NCI-H2107 (cell line): ENCODE measurements around the gene MISP.

ENCODE experiments used
- DNase-seq: peaks from one replicate; lab custom pipeline; 2025; lab: John Stamatoyannopoulos, UW

Gene MISP

DNA sequence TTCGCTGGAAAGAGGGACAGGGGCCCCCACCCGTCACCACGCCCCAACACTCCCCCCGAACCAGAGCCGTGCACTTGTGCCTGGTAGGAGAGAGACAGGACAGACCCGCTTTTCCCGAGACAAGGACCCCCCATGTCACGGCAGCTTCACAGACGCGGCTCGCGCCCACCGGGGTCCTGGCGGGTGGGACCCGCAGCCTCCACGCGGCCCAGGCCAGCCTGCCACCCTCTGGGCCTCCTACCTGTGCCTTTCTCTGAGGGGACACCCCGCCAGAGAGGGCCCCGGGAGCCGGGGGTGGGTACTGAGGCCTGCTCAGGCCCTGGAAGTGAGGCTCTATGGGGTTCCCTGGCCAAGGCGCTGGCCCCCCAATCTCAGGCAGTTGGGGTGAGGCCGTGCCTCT lies 4.0 kb upstream of the MISP start:
- DNase-seq: no peak

DNA sequence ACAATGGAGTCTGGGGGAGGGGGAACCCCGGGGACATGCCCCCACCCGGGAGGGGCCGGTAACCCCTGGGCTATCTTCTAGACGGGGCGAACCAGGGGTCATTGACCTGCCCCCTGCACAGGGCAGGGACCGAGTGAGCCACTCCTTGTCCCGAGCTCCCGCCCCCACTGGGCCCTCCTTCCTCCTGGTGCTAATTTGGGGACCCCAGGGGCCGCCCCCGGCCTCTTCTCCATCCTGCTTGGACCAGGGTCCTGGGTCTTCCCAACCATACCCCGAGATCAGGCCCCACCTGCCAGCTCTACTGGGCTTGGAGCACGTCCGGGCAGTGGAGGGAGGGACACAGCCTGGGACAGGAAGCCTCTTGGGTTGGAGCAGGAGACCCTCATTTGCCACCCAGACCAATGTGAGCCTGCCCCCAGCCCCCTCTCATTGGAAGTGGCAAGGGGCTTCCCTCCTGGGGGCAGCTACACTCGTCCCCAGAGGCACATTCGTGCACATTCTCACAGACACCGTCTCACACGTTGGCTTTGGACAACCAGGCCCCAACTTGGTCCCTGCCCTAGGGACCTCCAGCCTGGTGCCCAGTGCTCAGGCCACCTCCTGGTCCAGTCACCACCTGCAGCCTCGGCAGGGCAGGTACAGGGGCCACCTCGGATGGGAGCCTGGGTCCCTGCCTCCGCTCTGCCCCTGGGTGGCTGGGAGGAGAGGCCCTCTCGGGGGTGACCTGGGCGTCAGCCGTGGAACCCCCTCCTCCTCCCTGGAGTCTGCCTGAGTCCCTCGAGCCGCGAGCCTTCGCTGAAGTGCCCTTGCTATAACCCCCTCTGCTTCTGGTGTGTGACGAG lies 3.3 kb upstream of the MISP start:
- no peak for DNase-seq

DNA sequence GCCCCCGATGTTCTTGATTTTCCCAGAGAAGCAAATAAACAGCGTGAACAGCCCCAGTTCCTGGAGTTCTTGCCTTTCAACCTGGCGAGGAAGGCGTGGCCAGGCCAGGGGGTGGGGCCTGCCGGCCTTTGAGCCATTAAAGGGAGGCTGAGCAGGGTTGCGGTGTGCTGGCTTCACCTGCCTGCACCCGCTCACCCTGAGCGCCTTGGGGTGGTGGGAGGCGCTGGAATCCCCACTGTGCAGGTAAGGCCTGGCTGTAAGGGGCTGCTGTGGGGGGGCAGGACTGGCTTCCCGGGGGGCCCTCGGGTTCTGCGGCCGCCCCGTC lies 2.7 kb upstream of the MISP start:
- no peak for DNase-seq

DNA sequence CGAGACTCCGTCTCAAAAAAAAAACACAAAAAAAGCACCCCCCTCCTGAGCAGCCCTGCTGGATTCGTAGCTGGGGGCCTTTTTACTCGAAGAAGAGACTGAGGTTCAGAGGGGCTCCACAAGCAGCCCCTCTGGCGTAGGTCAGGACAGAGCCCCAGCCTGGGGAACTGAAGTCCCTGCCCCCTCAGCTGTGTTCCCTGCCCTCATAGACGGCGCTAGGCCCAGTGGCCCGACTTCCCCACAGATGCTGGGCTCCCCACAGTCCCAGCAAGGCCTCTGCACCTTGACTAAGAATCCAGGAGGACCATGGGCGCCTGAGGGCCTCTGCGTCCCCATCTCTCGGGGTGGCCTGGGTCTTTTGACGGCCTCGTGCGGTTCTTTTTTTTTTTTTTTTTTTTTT lies 1.1 kb upstream of the MISP start:
- DNase-seq: no peak

DNA sequence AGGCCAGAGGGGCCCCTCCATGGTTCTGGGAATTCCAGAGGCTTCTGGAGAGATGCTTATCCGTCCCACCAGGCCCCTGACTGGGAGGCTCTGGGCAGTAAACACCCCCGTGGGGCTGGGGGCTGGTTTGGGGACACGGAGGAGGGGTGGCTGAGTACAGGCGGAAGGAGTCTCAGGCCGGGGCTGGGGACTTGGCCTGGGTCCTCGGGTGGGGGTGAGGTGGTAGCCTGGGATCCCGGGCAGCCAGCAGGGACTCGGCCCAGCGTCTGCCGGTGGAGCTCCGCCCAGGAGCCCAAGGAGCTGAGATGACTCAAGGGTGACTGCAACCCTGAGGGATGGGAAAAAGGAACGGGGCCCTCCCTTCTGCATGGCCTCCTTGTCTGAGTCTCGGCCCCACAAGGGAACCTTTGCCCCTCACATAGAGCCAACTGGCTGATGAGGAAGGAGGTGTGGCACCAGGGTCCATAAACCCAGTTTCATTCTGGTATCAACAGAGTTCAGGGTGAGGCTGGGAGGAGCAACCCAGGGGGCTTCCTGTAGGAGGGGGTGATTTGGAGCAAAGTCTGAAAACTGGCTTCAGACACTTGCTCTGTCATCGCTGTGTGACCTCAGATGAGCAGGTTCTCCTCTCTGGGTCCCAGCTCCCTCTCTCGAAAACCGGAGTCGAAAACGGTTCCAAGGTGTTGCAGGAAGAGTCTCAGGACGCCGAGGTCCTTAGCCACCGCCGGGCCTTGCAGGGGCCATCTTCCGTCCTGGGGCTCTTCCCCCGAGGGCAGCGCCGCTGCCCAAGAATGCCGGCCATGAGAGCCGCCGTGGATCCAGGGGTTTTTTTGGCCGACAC lies 809 bp downstream of the MISP start:
- DNase-seq: no peak

DNA sequence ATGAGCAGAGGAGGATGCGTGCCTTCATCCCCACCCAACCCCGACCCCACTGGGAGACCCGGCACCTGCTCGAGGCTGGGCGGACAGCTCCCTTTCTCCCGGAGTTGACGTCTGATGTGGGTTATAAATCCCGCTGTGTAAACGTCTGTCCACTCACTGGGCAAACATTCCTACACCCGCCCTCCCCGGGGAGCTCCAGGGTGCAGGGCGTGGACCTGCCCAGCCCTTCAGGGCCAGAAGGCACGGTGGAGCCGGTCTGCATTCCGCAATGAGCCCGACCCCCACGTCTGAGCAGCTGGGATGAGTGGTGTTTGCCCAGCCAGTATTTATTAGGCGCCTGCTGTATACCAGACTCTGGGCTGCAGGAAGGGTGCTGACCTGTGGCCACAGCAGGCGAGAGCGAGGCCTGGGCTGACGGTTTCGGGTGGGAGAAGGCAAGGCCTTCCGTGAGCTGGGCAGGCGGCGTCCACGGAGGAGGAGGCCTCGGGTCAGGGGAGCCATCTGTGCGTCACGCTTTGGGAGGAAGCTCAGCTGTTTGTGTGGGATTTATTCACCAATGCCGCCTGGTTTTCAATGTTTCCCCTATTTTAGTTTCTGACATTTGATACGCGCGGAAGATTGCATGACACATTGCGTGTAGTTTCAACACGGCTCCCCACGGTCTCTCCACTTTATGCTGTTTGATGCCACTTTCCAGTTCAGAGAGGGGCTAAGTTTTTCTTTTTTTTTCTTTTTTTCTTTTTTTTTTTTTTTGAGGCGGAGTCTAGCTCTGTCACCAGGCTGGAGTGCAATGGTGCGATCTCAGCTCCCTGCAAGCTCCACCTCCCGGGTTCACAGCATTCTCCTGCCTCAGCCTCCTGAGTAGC lies 2.0 kb downstream of the MISP start:
- DNase-seq: no peak

DNA sequence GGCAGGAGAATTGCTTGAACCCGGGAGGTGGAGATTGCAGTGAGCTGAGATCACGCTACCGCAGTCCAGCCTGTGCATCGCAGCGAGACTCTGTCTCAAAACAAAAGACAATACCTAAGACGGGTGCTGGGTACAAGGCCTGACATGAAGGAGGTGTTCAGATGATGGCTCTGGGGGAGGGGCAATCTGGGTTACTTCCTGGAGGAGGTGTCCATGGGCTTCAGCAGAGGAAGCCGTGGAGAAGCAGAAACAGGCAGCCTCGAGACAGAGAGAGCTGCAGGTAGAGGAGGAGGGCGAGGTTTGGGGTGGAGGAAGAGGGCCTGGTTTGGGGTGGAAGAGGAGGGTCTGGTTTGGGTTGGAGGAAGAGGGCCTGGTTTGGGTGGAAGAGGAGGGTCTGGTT lies 3.6 kb downstream of the MISP start:
- no peak for DNase-seq

DNA sequence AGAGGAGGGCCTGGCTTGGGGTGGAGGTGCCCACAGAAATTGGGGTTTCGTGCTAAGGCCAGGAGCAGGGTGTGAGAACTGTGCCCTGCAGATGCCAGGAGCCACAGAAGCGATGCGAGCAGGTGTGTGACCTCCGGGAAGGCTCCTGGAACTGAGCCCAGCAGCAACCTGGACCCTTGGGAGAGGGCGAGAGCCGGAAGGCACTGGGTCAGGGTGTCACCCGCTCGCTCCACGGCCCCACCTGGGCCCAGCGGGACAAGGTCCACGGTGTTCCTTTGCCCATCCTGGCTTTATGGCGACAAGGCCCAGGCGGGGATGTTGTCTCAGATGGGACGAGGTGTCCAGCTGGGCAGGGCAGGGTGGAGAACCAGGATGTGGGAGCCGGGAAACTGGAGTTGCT lies 4.2 kb downstream of the MISP start:
- no peak for DNase-seq

DNA sequence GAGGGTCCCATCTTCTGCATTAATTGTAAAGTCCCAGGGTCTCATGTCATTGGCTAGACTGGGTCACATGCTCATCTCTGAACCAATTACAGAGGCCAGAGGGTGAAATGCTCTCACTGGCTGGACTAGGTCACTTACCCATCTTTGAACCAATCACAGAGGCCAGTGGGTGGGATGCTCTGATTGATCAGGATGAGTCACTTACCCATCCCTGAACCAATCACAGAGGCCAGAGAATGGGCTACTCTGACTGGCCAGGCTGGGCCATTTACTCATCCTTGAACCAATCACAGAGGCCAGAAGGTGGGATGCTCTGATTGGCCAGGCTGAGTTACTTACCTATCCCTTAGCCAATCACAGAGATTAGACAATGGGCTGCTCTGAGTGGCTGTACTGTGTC lies 5.3 kb downstream of the MISP start:
- no peak for DNase-seq

DNA sequence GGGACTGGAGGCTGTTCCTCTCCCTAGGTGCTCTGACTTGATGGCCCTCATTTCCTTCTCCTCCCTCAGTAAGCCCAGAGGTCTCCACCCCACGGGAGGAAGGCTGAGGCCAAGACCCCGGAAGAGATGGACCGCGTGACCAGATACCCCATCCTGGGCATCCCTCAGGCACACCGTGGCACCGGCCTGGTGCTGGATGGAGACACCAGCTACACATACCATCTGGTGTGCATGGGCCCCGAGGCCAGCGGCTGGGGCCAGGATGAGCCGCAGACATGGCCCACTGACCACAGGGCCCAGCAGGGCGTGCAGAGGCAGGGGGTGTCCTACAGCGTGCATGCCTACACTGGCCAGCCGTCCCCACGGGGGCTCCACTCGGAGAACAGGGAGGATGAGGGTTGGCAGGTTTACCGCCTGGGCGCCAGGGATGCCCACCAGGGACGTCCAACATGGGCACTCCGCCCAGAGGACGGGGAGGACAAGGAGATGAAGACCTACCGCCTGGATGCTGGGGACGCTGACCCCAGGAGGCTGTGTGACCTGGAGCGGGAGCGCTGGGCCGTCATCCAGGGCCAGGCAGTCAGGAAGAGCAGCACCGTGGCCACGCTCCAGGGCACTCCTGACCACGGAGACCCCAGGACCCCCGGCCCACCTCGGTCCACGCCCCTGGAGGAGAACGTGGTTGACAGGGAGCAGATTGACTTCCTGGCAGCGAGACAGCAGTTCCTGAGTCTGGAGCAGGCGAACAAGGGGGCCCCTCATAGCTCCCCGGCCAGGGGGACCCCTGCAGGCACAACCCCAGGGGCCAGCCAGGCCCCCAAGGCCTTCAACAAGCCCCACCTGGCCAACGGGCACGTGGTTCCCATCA lies 6.1 kb downstream of the MISP start:
- DNase-seq: no peak

DNA sequence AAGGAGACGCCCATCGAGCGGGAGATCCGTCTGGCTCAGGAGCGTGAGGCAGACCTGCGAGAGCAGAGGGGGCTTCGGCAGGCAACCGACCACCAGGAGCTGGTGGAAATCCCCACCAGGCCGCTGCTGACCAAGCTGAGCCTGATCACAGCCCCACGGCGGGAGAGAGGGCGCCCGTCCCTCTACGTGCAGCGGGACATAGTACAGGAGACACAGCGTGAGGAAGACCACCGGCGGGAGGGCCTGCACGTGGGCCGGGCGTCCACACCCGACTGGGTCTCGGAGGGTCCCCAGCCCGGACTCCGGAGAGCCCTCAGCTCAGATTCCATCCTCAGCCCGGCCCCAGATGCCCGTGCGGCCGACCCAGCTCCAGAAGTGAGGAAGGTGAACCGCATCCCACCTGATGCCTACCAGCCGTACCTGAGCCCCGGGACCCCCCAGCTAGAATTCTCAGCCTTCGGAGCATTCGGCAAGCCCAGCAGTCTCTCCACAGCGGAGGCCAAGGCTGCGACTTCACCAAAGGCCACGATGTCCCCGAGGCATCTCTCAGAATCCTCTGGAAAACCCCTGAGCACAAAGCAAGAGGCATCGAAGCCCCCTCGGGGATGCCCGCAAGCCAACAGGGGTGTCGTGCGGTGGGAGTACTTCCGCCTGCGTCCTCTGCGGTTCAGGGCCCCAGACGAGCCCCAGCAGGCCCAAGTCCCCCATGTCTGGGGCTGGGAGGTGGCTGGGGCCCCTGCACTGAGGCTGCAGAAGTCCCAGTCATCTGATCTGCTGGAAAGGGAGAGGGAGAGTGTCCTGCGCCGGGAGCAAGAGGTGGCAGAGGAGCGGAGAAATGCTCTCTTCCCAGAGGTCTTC lies 7.1 kb downstream of the MISP start:
- DNase-seq: no peak

DNA sequence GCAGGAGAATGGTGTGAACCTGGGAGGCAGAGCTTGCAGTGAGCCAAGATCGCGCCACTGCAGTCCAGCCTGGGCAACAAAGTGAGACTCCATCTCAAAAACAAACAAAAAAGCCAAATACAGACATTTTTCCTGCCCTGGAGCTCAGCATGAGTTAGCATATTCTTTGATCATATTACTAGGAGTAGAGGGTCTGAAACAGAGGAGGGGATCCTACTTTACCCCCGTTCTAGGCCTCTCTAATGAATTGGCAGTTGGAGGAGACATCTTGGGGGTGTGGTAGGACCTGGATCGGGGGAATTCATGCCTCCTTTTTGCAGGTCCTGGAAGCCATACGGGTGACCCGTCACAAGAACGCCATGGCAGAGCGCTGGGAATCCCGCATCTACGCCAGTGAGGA lies 12.3 kb downstream of the MISP start:
- DNase-seq: no peak

DNA sequence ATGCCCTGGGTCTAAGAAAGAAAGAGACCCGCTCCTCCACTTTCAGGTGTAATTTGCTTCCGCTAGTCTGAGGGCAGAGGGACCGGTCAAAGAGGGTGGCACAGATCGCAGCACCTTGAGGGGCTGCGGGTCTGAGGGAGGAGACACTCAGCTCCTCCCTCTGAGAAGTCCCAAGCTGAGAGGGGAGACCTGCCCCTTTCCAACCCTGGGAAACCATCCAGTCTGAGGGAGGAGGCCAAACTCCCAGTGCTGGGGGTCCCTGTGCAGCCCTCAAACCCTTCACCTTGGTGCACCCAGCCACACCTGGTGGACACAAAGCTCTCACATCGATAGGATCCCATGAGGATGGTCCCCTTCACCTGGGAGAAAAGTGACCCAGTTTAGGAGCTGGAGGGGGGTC lies 13.0 kb downstream of the MISP start:
- no peak for DNase-seq

DNA sequence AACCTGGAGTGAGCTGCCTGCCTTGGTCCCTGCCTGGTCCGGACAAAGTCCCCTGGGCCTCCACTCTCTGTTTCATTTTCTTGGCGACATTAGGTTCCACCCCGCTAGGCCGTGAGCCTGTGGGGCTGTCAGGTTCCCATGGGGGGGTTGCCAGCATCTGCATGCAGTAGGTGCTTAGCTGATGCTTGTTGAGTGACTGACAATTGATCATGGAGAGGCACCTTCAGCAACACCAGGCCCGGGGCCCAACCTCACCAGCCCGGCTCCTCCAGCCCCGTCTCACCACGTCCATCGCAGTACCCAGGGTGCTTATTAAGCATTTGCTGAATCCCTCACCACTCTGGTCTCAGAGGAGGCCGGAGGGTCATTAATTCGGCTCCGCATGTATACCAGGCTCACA lies 13.4 kb downstream of the MISP start:
- DNase-seq: no peak

DNA sequence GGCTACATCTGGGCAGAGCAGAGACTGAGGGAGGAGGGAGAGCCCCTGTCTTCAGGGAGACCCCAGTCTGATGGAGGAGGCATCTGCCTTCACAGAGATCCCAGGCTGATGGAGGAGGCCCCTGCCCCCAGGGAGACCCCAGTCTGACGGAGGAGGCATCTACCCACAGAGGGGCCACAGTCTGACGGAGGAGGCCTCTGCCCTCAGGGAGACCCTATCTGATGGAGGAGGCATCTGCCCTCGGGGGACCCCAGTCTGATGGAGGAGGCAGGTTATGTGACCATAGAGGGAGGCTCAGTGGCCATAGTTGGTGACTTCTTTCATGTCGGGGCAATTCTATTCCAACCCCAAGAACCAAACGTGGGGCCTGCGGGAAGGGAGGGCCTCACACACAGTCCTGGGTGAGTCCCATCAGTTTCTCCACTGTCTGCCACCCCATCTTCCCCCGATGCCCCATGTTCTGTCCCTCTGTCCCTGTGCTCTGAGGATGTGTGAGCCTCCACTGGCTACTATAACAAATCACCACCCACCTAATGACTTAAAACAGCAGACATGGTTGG lies 14.3 kb downstream of the MISP start:
- no peak for DNase-seq

DNA sequence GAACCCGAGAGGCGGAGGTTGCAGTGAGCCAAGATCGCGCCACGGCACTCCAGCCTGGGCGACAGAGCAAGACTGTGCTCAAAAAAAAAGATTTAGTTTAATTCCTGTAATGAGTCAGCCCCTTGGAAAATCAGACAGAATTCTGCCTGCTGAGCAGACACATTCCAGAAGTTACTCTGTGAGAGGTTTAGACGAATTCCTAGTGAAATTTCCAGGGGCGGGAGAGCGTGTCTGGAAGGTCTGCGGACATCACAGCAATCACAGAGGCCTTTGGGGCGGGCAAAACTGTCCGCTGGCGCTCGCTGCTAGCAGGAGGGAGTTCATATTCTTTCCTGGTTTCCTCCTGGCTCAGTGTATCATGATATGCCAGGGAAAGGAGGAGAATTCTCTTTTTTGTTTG lies 17.5 kb downstream of the MISP start:
- DNase-seq: no peak

DNA sequence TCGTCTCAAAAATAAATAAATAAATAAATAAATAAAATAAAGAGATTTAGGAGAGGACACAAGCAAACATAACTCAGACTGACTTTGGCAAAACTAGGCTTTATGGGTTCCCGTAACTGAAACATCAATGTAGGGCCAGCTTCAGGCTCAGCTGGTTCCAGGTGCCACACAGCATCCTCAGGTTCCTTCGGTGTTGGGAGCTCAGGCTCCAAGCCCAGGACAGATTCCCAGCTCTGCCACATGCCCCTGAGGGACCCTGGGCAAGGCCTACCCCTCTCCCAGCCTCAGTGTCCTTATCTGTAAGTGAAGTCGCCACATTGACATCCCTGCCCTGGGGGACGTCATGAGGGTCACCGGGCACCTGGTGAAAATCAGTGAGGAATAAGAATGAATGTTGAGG lies 18.7 kb downstream of the MISP start:
- DNase-seq: no peak

DNA sequence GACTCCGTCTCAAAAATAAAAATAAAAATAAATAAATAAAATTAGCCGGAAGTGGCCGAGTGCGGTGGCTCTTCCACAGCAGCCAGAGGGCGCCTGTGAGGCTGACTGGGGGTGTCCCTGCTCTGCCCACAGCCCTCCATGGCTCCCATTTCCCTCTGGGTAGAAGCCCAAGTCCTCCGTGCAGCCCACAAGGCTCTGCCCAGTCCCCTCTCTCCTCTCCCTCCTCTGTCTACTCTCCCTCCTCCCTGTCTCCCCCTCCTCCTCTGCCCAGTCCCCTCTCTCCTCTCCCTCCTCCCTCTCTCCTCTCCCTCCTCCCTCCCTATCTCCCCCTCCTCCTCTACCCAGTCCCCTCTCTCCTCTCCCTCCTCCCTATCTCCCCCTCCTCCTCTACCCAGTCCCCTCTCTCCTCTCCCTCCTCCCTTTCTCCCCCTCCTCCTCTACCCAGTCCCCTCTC lies 20.4 kb downstream of the MISP start:
- no peak for DNase-seq

DNA sequence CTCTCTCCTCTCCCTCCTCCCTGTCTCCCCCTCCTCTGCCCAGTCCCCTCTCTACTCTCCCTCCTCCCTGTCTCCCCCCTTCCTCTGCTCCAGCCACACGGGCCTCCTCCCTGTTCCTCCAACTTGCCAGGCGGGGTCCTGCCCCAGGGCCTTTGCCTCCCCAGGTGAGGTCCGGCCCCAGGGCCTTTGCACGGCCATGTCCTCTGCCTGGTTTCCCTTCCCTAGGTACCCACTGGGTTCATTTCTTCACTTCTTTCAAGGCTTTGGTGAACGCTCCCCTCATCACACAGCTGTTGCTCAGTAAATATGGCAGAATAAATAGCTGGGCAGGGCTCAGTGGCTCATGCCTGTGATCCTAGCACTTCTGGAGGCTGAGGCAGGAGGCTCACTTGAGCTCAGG lies 21.2 kb downstream of the MISP start:
- no peak for DNase-seq

DNA sequence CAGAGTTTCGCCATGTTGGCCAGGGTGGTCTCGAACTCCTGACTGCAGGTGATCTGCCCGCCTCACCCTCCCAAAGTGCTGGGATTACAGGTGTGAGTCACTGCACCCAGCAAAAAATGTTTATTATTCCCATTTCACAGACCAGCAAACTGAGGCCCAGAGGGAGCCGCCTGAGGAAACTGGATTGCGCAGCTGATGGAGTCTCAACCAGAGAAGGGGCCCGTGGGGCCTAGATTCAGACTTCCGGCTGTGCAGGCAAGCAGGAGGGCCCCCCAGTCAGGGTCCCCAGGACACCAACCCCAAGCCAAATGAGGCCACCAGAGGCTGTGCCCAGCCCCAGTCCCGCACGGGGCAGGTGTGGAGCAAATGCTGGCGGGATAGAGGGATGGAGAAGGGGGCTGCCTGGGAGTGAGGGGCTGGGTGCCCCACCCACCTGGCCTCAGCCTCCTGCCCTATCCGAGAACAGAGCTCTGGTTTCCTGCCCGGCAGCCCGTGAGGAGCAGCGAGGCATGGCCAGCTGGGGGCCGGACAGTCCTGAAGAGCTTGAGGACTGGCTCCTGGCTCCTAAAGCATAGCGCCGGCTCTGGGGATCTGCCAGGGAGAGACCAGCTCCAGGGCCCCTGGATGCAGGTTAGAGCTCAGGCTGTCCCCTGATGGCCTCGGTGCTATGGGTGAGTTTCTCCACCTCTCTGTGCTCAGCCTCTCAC lies 22.0 kb downstream of the MISP start:
- DNase-seq: no peak
